Liver (tissue), 3 donors: Measurements from ENCODE around the gene BTBD6.

ENCODE experiments used
- ATF3 ChIP-seq: IDR thresholded peaks from 2 replicates; pipeline ENCODE4 v1.6.1; 2016; ENCODE audit warnings: antibody characterized with exemption
- CTCF ChIP-seq: fragments of 150-350 bp; IDR thresholded peaks from 2 replicates; pipeline ENCODE4 v1.5.1; 2017; ENCODE audit warnings: improper control_type of control experiment, low read depth, low read length; ENCODE audit not compliant: missing input control
- EGR1 ChIP-seq, 2 donors: IDR thresholded peaks; 2 replicates each; pipeline ENCODE4 v1.6.1; 2016 to 2018; ENCODE audit warnings: antibody characterized with exemption in 2 of 2, low read depth in 2 of 2
- FOXA1 ChIP-seq: IDR thresholded peaks from 2 replicates; pipeline ENCODE4 v1.6.1; 2016; ENCODE audit warnings: antibody characterized with exemption
- GABPA ChIP-seq, 2 donors: IDR thresholded peaks in 1 of 2; conservative IDR thresholded peaks in 1 of 2; 2 replicates each; pipeline ENCODE4 v1.6.1; 2016; ENCODE audit warnings: antibody characterized with exemption in 2 of 2, mild to moderate bottlenecking in 1 of 2, moderate library complexity in 1 of 2
- JUND ChIP-seq, 2 donors: IDR thresholded peaks; 2 replicates each; pipeline ENCODE4 v1.6.1; 2016; ENCODE audit warnings: antibody characterized with exemption in 2 of 2
- MAX ChIP-seq: IDR thresholded peaks from 2 replicates; pipeline ENCODE4 v1.6.1; 2016; ENCODE audit warnings: antibody characterized with exemption
- RAD21 ChIP-seq, 2 donors: IDR thresholded peaks; 2 replicates each; pipeline ENCODE4 v1.6.1; 2016; ENCODE audit warnings: antibody characterized with exemption in 2 of 2, mild to moderate bottlenecking in 2 of 2
- REST ChIP-seq: IDR thresholded peaks from 2 replicates; pipeline ENCODE4 v1.6.1; 2016; ENCODE audit warnings: antibody characterized with exemption, mild to moderate bottlenecking
- SP1 ChIP-seq: IDR thresholded peaks from 2 replicates; pipeline ENCODE4 v1.6.1; 2018; ENCODE audit warnings: antibody characterized with exemption, mild to moderate bottlenecking
- YY1 ChIP-seq: IDR thresholded peaks from 2 replicates; pipeline ENCODE4 v1.6.1; 2016; ENCODE audit warnings: antibody characterized with exemption, mild to moderate bottlenecking
- ZBTB33 ChIP-seq: IDR thresholded peaks from 2 replicates; pipeline ENCODE4 v1.6.1; 2016; ENCODE audit warnings: antibody characterized with exemption
- donor health status: healthy.
- donor health status: healthy.

GRCh38 chr14:105207460-105207901, 40.9 kb upstream of the BTBD6 start:
- TF ChIP-seq CTCF (no peak), ZBTB33 (no peak), JUND (IDR thresholded peaks at IDR 0.05) (no peak), REST (no peak), FOXA1 (no peak), YY1 (no peak), ATF3 (no peak), EGR1 (IDR thresholded peaks at IDR 0.05; ENCODE audit: low read depth in 2 of 2) (no peak), MAX (no peak), GABPA (IDR thresholded peaks at IDR 0.05 in 1 of 2, conservative IDR thresholded peaks at IDR 0.05 in 1 of 2) (no peak), RAD21 (IDR thresholded peaks at IDR 0.05) (no peak), SP1 (no peak)
